Upper lobe of left lung (tissue), 4 donors: ENCODE results near the gene JMJD6.

Experiments
- CTCF ChIP-seq, 6 experiments: fragments of 450-650 bp in 4 of 6; fragments of 200-600 bp in 2 of 6; sonication (generic) in 2 of 6; IDR thresholded peaks; one replicate each; pipeline ENCODE4 v1.5.1; 2016 to 2019; ENCODE audit warnings: antibody characterized with exemption in 6 of 6
- EP300 ChIP-seq, 4 donors: sonication (generic); formaldehyde crosslinking; IDR thresholded peaks; one replicate each; pipeline ENCODE4 v1.5.1; 2017; ENCODE audit warnings: antibody characterized with exemption in 4 of 4, control low read depth in 2 of 4
- POLR2A ChIP-seq, 4 donors: fragments of 450-650 bp; IDR thresholded peaks; one replicate each; pipeline ENCODE4 v1.5.1; 2016 to 2017; ENCODE audit warnings: antibody characterized with exemption in 4 of 4, mild to moderate bottlenecking in 2 of 4
- POLR2AphosphoS5 ChIP-seq, 2 donors: sonication (generic); formaldehyde crosslinking; IDR thresholded peaks; one replicate each; pipeline ENCODE4 v1.5.1; 2017; ENCODE audit warnings: antibody characterized with exemption in 2 of 2

GRCh38 chr17:76710863-76711611, 15.4 kb downstream of the JMJD6 start, which contains the start of gene MXRA7:
- TF ChIP-seq CTCF (IDR thresholded peaks at IDR 0.05) (no peak), POLR2AphosphoS5 (IDR thresholded peaks at IDR 0.05) (peak in 1 of 2 donors; percentile 55), POLR2A (IDR thresholded peaks at IDR 0.05) (peak in 1 of 4 donors; percentile 22), EP300 (IDR thresholded peaks at IDR 0.05) (no peak)
